HCT116 (cell line): ENCODE results near the gene B3GALT5. TPM values are rescaled to one million over a fixed set of nuclear protein-coding genes. Genes with fewer than 3 reads are reported as not detected.

Experiments used
- ATAC-seq: fragments of 200-7000 bp; cut with Tn5 transposase; 2 replicates; pipeline ENCODE4 v1.9.1; 2020; ENCODE audit warnings: mild to moderate bottlenecking, moderate library complexity
- BruUV-seq: library from RNA; stranded (reverse); fragments of 400-500 nt; replicated peaks from 2 replicates; lab custom pipeline; 2021; lab: Mats Ljungman, UMichigan
- CTCF ChIA-PET: fragments of 300-600 bp; sonication (Branson Sonifier 250); formaldehyde crosslinking; loops from one replicate; lab custom pipeline; 2021; ENCODE audit warnings: antibody characterized with exemption; lab: Charles Lee
- POLR2A ChIA-PET: fragments of 300-600, 350-600 bp; sonication (Branson Sonifier 250); formaldehyde crosslinking; loops from one replicate; lab custom pipeline; 2021; ENCODE audit warnings: antibody characterized with exemption; lab: Charles Lee
- RAD21 ChIA-PET, 2 experiments: fragments of 300-600 bp; sonication (Branson Sonifier 250); formaldehyde crosslinking; loops; one replicate each; lab custom pipeline; 2023; ENCODE audit warnings: low total read pairs in 2 of 2; ENCODE audit not compliant: uncharacterized antibody in 2 of 2, unreplicated experiment in 2 of 2, low non-redundant PET in 1 of 2; lab: Charles Lee
- DNase-seq: peaks from one replicate; pipeline ENCODE4 v3.0.0-alpha.2; 2010; ENCODE audit warnings: low read depth, low spot score
- H2AFZ ChIP-seq: fragments of 200-600 bp; shearing (Covaris generic), sonication (generic); 2 replicates; pipeline ENCODE4 v1.6.1; 2017; ENCODE audit warnings: low read depth, mixed run types, mixed read lengths, antibody characterized with exemption, low read length; ENCODE audit not compliant: poor library complexity, severe bottlenecking
- H3K27ac ChIP-seq: 2 replicates; pipeline ENCODE4 v1.5.1; 2012; ENCODE audit warnings: low read depth, low read length
- H3K27me3 ChIP-seq: fragments of 200-600 bp; sonication (generic); 2 replicates; pipeline ENCODE4 v1.6.1; 2016; ENCODE audit warnings: mixed run types, low read length, mixed read lengths; ENCODE audit not compliant: insufficient read depth
- H3K36me3 ChIP-seq, 2 experiments: fragments of 200-500 bp in 1 of 2; fragments of 200-600 bp in 1 of 2; sonication (Bioruptor generic) in 1 of 2; sonication (generic) in 1 of 2; 2 replicates each; pipeline versions ENCODE4 v1.5.1 to v1.6.1; 2014 to 2016; ENCODE audit warnings: low read length in 2 of 2, inconsistent platforms in 1 of 2, mixed read lengths in 1 of 2, mixed run types in 1 of 2; ENCODE audit not compliant: insufficient read depth in 2 of 2, control insufficient read depth in 1 of 2
- H3K4me1 ChIP-seq, 2 experiments: fragments of 200-600 bp in 1 of 2; sonication (generic) in 1 of 2; 2 replicates each; pipeline versions ENCODE4 v1.5.1 to v1.6.1; 2012 to 2017; ENCODE audit warnings: low read length in 2 of 2, inconsistent platforms in 1 of 2, mild to moderate bottlenecking in 1 of 2, mixed read lengths in 1 of 2, mixed run types in 1 of 2, moderate library complexity in 1 of 2; ENCODE audit not compliant: insufficient read depth in 2 of 2, control insufficient read depth in 1 of 2
- H3K4me2 ChIP-seq: fragments of 200-600 bp; sonication (generic); 2 replicates; pipeline ENCODE4 v1.6.1; 2017; ENCODE audit warnings: mixed run types, low read length, mixed read lengths
- H3K4me3 ChIP-seq, 2 experiments: fragments of 200-600 bp in 1 of 2; sonication (generic) in 1 of 2; replicated peaks in 1 of 2; 2 replicates each; pipeline ENCODE4 v1.5.1; 2011 to 2016; ENCODE audit warnings: low read length in 2 of 2, control low read depth in 1 of 2, low read depth in 1 of 2, mild to moderate bottlenecking in 1 of 2, mixed read lengths in 1 of 2, mixed run types in 1 of 2
- H3K79me2 ChIP-seq: fragments of 200-600 bp; sonication (generic); 2 replicates; pipeline ENCODE4 v1.6.1; 2017; ENCODE audit warnings: mild to moderate bottlenecking, mixed run types, low read length, moderate library complexity, mixed read lengths; ENCODE audit not compliant: insufficient read depth
- H3K9ac ChIP-seq: fragments of 200-600 bp; sonication (generic); 2 replicates; pipeline ENCODE4 v1.6.1; 2016; ENCODE audit warnings: low read length, mixed read lengths
- H3K9me2 ChIP-seq: fragments of 200-600 bp; sonication (generic), shearing (Covaris generic); 2 replicates; pipeline ENCODE4 v1.6.1; 2017; ENCODE audit warnings: mixed run types, mild to moderate bottlenecking, moderate library complexity; ENCODE audit not compliant: insufficient read depth
- H3K9me3 ChIP-seq, 2 experiments: fragments of 200-500 bp in 1 of 2; fragments of 200-600 bp in 1 of 2; sonication (Bioruptor generic) in 1 of 2; sonication (generic) in 1 of 2; 2 replicates each; pipeline ENCODE4 v1.6.1; 2014 to 2017; ENCODE audit warnings: low read length in 2 of 2, mixed read lengths in 2 of 2, inconsistent platforms in 1 of 2, low read depth in 1 of 2, mild to moderate bottlenecking in 1 of 2, mixed run types in 1 of 2, moderate library complexity in 1 of 2; ENCODE audit not compliant: control insufficient read depth in 1 of 2, insufficient read depth in 1 of 2
- H4K20me1 ChIP-seq: fragments of 200-600 bp; sonication (generic), shearing (Covaris generic); 2 replicates; pipeline ENCODE4 v1.6.1; 2017; ENCODE audit warnings: mixed run types, mild to moderate bottlenecking, moderate library complexity; ENCODE audit not compliant: insufficient read depth
- EGR1 ChIP-seq: IDR thresholded peaks from 2 replicates; pipeline ENCODE4 v1.6.1; 2012; ENCODE audit warnings: low read depth
- ELF1 ChIP-seq: IDR thresholded peaks from 2 replicates; pipeline ENCODE4 v1.6.1; 2012; ENCODE audit warnings: low read depth, borderline replicate concordance
- EZH2phosphoT487 ChIP-seq: fragments of 200-600 bp; IDR thresholded peaks from 2 replicates; pipeline ENCODE4 v1.6.1; 2018; ENCODE audit warnings: antibody characterized with exemption, borderline replicate concordance
- FOSL1 ChIP-seq: IDR thresholded peaks from 2 replicates; pipeline ENCODE4 v1.6.1; 2012; ENCODE audit warnings: low read depth
- MAX ChIP-seq: IDR thresholded peaks from 2 replicates; pipeline ENCODE4 v1.6.1; 2012
- POLR2A ChIP-seq: IDR thresholded peaks from 2 replicates; pipeline ENCODE4 v1.7.0; 2011; ENCODE audit warnings: borderline replicate concordance; ENCODE audit not compliant: insufficient read depth, insufficient read length; ENCODE audit errors: extremely low read depth
- POLR2AphosphoS5 ChIP-seq: IDR thresholded peaks from 2 replicates; pipeline ENCODE4 v1.6.1; 2011; ENCODE audit warnings: mild to moderate bottlenecking, low read depth, low read length, moderate library complexity
- RAD21 ChIP-seq: IDR thresholded peaks from 2 replicates; pipeline ENCODE4 v1.6.1; 2012; ENCODE audit warnings: low read depth, mild to moderate bottlenecking
- REST ChIP-seq: IDR thresholded peaks from 2 replicates; pipeline ENCODE4 v1.6.1; 2012; ENCODE audit warnings: low read depth
- SRF ChIP-seq: IDR thresholded peaks from 2 replicates; pipeline ENCODE4 v1.6.1; 2012; ENCODE audit warnings: low read depth
- TCF7L2 ChIP-seq: IDR thresholded peaks from 2 replicates; pipeline ENCODE4 v1.7.0; 2011; ENCODE audit warnings: borderline replicate concordance, inconsistent platforms; ENCODE audit not compliant: insufficient read depth, insufficient read length; ENCODE audit errors: extremely low read depth
- YY1 ChIP-seq: IDR thresholded peaks from 2 replicates; pipeline ENCODE4 v1.6.1; 2011; ENCODE audit warnings: low read length, low read depth, moderate library complexity, mild to moderate bottlenecking; ENCODE audit not compliant: insufficient replicate concordance; ENCODE audit errors: extremely low read depth
- ZFX ChIP-seq: fragments of 450-650 bp; IDR thresholded peaks from 2 replicates; pipeline ENCODE4 v1.6.1; 2017
- intact Hi-C: fragments of 100-400 bp; cut with micrococcal nuclease; formaldehyde crosslinking; loops from 2 replicates; pipeline ENCODE4 v1.10.0; 2022
- total RNA-seq: library from RNA; stranded (reverse); gene quantifications from one replicate; pipeline ENCODE4 v1.2.1, GENCODE V29; 2021; ENCODE audit not compliant: unreplicated experiment

Gene B3GALT5
- total RNA-seq, 1 experiment from 2014 or later: 1.2 TPM

- Histone ChIP-seq H3K9me3 (0 out of 4 replicates have a peak, but pooled peaks cover 0 to 3% of the 10 kb centered on the region in 2 experiments), H2AFZ (no peak overlapping the region), H3K9ac (no peak overlapping the region), H3K4me3 (no peak overlapping the region), H4K20me1 (no peaks in the 10 kb centered on the region), H3K27ac (no peak overlapping the region), H3K27me3 (no peaks in the 10 kb centered on the region), H3K4me2 (no peak overlapping the region), H3K9me2 (no peaks in the 10 kb centered on the region), H3K79me2 (no peaks in the 10 kb centered on the region), H3K36me3 (no peaks in the 10 kb centered on the region), H3K4me1 (no peaks in the 10 kb centered on the region)
- intact Hi-C loops: no loop called here
- POLR2A ChIA-PET: no interaction called here
- DNase-seq (no peak), ATAC-seq (no peak)
- CTCF ChIA-PET: no interaction called here
- RAD21 ChIA-PET: no interaction called here
- TF ChIP-seq TCF7L2 (no peak), ZFX (no peak), MAX (no peak), POLR2AphosphoS5 (no peak), SRF (no peak), EZH2phosphoT487 (no peak), ELF1 (no peak), FOSL1 (no peak), REST (no peak), YY1 (no peak), RAD21 (no peak), EGR1 (no peak), POLR2A (no peak)
- no TSS peak for BruUV-seq
Measured at GRCh38 chr21:39680216-39680615, 67.5 kb downstream of the B3GALT5 start.
